ENCODE data around the gene ADSS2.

DNA sequence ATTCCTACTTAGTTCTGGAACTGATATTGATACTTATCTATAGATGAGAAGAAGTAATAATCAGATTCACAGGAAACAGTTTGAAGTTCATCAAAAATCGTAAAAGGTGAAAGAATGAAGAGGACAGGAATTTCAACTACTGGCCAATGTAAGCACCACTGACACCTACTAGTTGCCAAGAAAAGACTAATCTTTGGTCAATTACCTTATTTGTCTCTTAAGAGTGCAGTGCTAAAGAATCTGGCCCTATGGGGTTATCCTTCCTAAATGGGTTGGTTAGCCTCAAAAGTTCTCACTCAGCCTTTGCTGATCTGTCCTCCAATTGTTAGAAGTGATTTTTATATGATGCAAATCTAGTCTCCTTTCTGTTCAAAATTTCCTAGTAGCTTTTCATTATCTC, 29.5 kb downstream of the ADSS2 start:
- TF ChIP-seq, protein P1, sequence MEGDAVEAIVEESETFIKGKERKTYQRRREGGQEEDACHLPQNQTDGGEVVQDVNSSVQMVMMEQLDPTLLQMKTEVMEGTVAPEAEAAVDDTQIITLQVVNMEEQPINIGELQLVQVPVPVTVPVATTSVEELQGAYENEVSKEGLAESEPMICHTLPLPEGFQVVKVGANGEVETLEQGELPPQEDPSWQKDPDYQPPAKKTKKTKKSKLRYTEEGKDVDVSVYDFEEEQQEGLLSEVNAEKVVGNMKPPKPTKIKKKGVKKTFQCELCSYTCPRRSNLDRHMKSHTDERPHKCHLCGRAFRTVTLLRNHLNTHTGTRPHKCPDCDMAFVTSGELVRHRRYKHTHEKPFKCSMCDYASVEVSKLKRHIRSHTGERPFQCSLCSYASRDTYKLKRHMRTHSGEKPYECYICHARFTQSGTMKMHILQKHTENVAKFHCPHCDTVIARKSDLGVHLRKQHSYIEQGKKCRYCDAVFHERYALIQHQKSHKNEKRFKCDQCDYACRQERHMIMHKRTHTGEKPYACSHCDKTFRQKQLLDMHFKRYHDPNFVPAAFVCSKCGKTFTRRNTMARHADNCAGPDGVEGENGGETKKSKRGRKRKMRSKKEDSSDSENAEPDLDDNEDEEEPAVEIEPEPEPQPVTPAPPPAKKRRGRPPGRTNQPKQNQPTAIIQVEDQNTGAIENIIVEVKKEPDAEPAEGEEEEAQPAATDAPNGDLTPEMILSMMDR (conservative IDR thresholded peaks at IDR 0.05): no peak
- no peak for TF ChIP-seq EZH2 (IDR thresholded peaks at IDR 0.05; ENCODE audit: low read depth)

Data from PC-9 (cell line).